GM12878 (cell line): Measurements from ENCODE around the gene MALRD1. TPM values are rescaled to one million over a fixed set of nuclear protein-coding genes. Genes with fewer than 3 reads are reported as not detected.

Experiments used
- ATAC-seq: fragments of 200-7000 bp; cut with Tn5 transposase; 3 replicates; pipeline ENCODE4 v1.9.1; 2020; ENCODE audit warnings: mild to moderate bottlenecking, moderate library complexity
- BruUV-seq: library from RNA; stranded (reverse); fragments of 400-500 nt; replicated peaks from 2 replicates; lab custom pipeline; 2021; lab: Mats Ljungman, UMichigan
- CTCF ChIA-PET: fragments of 300-600 bp; sonication (Branson Sonifier 250); formaldehyde crosslinking; extraction: SDS; loops from one replicate; lab custom pipeline; 2021; ENCODE audit warnings: inconsistent platforms; lab: Yijun Ruan, JAX
- POLR2A ChIA-PET: fragments of 350-600 bp; formaldehyde crosslinking; extraction: SDS; loops from one replicate; lab custom pipeline; 2021; ENCODE audit warnings: inconsistent platforms; lab: Charles Lee
- RAD21 ChIA-PET: fragments of 300-600 bp; sonication (Branson Sonifier 250); formaldehyde crosslinking; loops from one replicate; lab custom pipeline; 2023; ENCODE audit warnings: antibody characterized with exemption; ENCODE audit not compliant: unreplicated experiment; lab: Charles Lee
- SMC1A ChIA-PET: fragments of 300-600 bp; sonication (Branson Sonifier 250); formaldehyde crosslinking; loops from one replicate; lab custom pipeline; 2023; ENCODE audit not compliant: unreplicated experiment, uncharacterized antibody; lab: Charles Lee
- DNase-seq: peaks from one replicate; pipeline ENCODE4 v3.0.0-alpha.2; 2011; ENCODE audit warnings: low read depth, low spot score
- FAIRE-seq: peaks from 3 replicates; lab custom pipeline; 2011; peaks lifted over from hg19 to GRCh38; lab: Jason Lieb, UNC
- H2AFZ ChIP-seq: 2 replicates; pipeline ENCODE4 v1.6.0; 2011; ENCODE audit warnings: low read depth, low read length, control low read depth; ENCODE audit not compliant: control insufficient read depth
- H3K27ac ChIP-seq: 2 replicates; pipeline ENCODE4 v1.5.1; 2011; ENCODE audit warnings: control low read depth; ENCODE audit not compliant: control insufficient read depth, insufficient read depth
- H3K27me3 ChIP-seq, 2 experiments: replicated peaks in 1 of 2; 2 replicates each; pipeline versions ENCODE4 v1.6.0 to v1.6.1; 2011; ENCODE audit warnings: low read length in 1 of 2; ENCODE audit not compliant: control insufficient read depth in 2 of 2, insufficient read depth in 2 of 2
- H3K36me3 ChIP-seq, 2 experiments: 2 replicates each; pipeline ENCODE4 v1.5.1; 2011; ENCODE audit warnings: low read length in 1 of 2; ENCODE audit not compliant: control insufficient read depth in 2 of 2, insufficient read depth in 2 of 2
- H3K4me1 ChIP-seq: 2 replicates; pipeline ENCODE4 v1.6.1; 2011; ENCODE audit warnings: mild to moderate bottlenecking, low read length, moderate library complexity, mixed read lengths; ENCODE audit not compliant: control insufficient read depth, insufficient read depth
- H3K4me2 ChIP-seq: 2 replicates; pipeline ENCODE4 v1.6.0; 2011; ENCODE audit warnings: control low read depth; ENCODE audit not compliant: control insufficient read depth, insufficient read depth
- H3K4me3 ChIP-seq: fragments of 200-600 bp; sonication (generic); 2 replicates; pipeline ENCODE4 v1.5.1; 2016
- H3K79me2 ChIP-seq: 2 replicates; pipeline ENCODE4 v1.6.0; 2011; ENCODE audit warnings: low read length; ENCODE audit not compliant: control insufficient read depth, insufficient read depth
- H3K9ac ChIP-seq: 2 replicates; pipeline ENCODE4 v1.8.0; 2011; ENCODE audit warnings: low read length, control low read depth, mixed read lengths; ENCODE audit not compliant: control insufficient read depth, insufficient read depth
- H3K9me3 ChIP-seq: replicated peaks from 3 replicates; pipeline ENCODE4 v1.5.1; 2011; ENCODE audit warnings: mild to moderate bottlenecking, low read length; ENCODE audit not compliant: control insufficient read depth, insufficient read depth
- H4K20me1 ChIP-seq: 2 replicates; pipeline ENCODE4 v1.6.0; 2011; ENCODE audit not compliant: control insufficient read depth, insufficient read depth
- ASH2L ChIP-seq: fragments of 300-600, 200-600 bp; sonication (generic); IDR thresholded peaks from 2 replicates; pipeline ENCODE4 v1.6.1; 2017; ENCODE audit warnings: low read depth, mild to moderate bottlenecking, borderline replicate concordance
- BCL11A ChIP-seq: IDR thresholded peaks from 2 replicates; pipeline ENCODE4 v1.6.1; 2011; ENCODE audit warnings: low read depth, low read length
- BCL3 ChIP-seq: IDR thresholded peaks from 2 replicates; pipeline ENCODE4 v1.6.1; 2011; ENCODE audit warnings: borderline replicate concordance, low read depth, mild to moderate bottlenecking, moderate library complexity, low read length; ENCODE audit not compliant: insufficient read depth, poor library complexity, severe bottlenecking
- BHLHE40 ChIP-seq, 2 experiments: fragments of 450-650 bp in 1 of 2; IDR thresholded peaks; 2 replicates each; pipeline ENCODE4 v1.6.1; 2011 to 2017; ENCODE audit warnings: low read depth in 2 of 2, borderline replicate concordance in 1 of 2, improper control_type of control experiment in 1 of 2, low read length in 1 of 2, mild to moderate bottlenecking in 1 of 2
- CBX3 ChIP-seq: fragments of 200-600 bp; sonication (generic); IDR thresholded peaks from 2 replicates; pipeline ENCODE4 v1.6.1; 2016; ENCODE audit warnings: low read depth, borderline replicate concordance
- CREM ChIP-seq: IDR thresholded peaks from 2 replicates; pipeline ENCODE4 v1.6.1; 2014; ENCODE audit warnings: antibody characterized with exemption, low read depth
- ETV6 ChIP-seq, 2 experiments: fragments of 450-650 bp in 1 of 2; IDR thresholded peaks in 1 of 2; conservative IDR thresholded peaks in 1 of 2; 2 replicates each; pipeline ENCODE4 v1.6.1; 2014; ENCODE audit warnings: antibody characterized with exemption in 1 of 2, borderline replicate concordance in 1 of 2, low read depth in 1 of 2, mild to moderate bottlenecking in 1 of 2, moderate library complexity in 1 of 2
- HDGF ChIP-seq: fragments of 450-650 bp; IDR thresholded peaks from 2 replicates; pipeline ENCODE4 v1.6.1; 2016; ENCODE audit warnings: antibody characterized with exemption
- KLF5 ChIP-seq: fragments of 450-650 bp; IDR thresholded peaks from 2 replicates; pipeline ENCODE4 v1.6.1; 2014; ENCODE audit warnings: mild to moderate bottlenecking; ENCODE audit not compliant: partially characterized antibody
- NFYA ChIP-seq: IDR thresholded peaks from 2 replicates; pipeline ENCODE4 v1.6.1; 2011; ENCODE audit warnings: low read depth, mild to moderate bottlenecking, low read length, improper control_type of control experiment, borderline replicate concordance
- POLR2AphosphoS5 ChIP-seq: IDR thresholded peaks from 2 replicates; pipeline ENCODE4 v1.6.1; 2011; ENCODE audit warnings: mild to moderate bottlenecking, low read length, inconsistent platforms
- SIN3A ChIP-seq: IDR thresholded peaks from 2 replicates; pipeline ENCODE4 v1.6.1; 2012; ENCODE audit warnings: low read depth, low read length, improper control_type of control experiment
- SUZ12 ChIP-seq: fragments of 200-600 bp; sonication (generic); IDR thresholded peaks from one replicate; pipeline ENCODE4 v1.6.1; 2018; ENCODE audit warnings: antibody characterized with exemption, mild to moderate bottlenecking; ENCODE audit not compliant: unreplicated experiment
- USF2 ChIP-seq: IDR thresholded peaks from 2 replicates; pipeline ENCODE4 v1.6.1; 2011; ENCODE audit warnings: low read depth, low read length, improper control_type of control experiment, borderline replicate concordance
- ZBTB4 ChIP-seq: fragments of 450-650 bp; formaldehyde crosslinking; IDR thresholded peaks from 2 replicates; pipeline ENCODE4 v1.4.0; 2022; ENCODE audit warnings: mild to moderate bottlenecking, moderate library complexity
- ZNF207 ChIP-seq: fragments of 450-650 bp; IDR thresholded peaks from 2 replicates; pipeline ENCODE4 v1.6.1; 2014; ENCODE audit warnings: antibody characterized with exemption, mild to moderate bottlenecking, borderline replicate concordance
- ZNF274 ChIP-seq: IDR thresholded peaks from one replicate; pipeline ENCODE4 v1.8.0; 2011; ENCODE audit not compliant: insufficient read length, insufficient read depth
- WGBS: methylation state at CpG from one replicate; pipeline ENCODE4 v1.1.6; 2016; ENCODE audit warnings: low lambda C conversion rate; ENCODE audit not compliant: insufficient replicate concordance, insufficient coverage; ENCODE audit errors: missing lambda C conversion rate; 5-methylcytosine and 5-hydroxymethylcytosine counted together
- in situ Hi-C: fragments of 300-500 bp; cut with MboI; formaldehyde crosslinking; loops from 9 replicates; pipeline ENCODE4 v1.14.3; 2018; ENCODE audit warnings: mixed read lengths
- intact Hi-C: fragments of 100-400 bp; cut with micrococcal nuclease; formaldehyde crosslinking; loops from one replicate; pipeline ENCODE4 v1.14.2; 2022; ENCODE audit not compliant: unreplicated experiment
- polyA plus RNA-seq, 11 experiments: library from polyadenylated mRNA; depleted of rRNA in 4 of 11; unstranded in 6 of 11; stranded (reverse) in 5 of 11; fragments of >200 nt; fragmentation: Nextera tagmentation in 4 of 11; fragmentation: Illumina TruSeq in 1 of 11; extraction: Ambion mirVana in 4 of 11; extraction: Trizol in 1 of 11; gene quantifications; 1 replicate in 1 of 11; 2 replicates in 10 of 11; pipeline versions ENCODE4 v1.2.1 to v1.2.3, GENCODE V29; 2011 to 2016; ENCODE audit warnings: inconsistent platforms in 2 of 11, missing spikeins in 2 of 11, low read depth in 1 of 11
- total RNA-seq, 4 experiments: library from RNA; depleted of rRNA in 3 of 4; stranded (reverse); fragments of >200 nt in 3 of 4; fragmentation: Illumina TruSeq in 1 of 4; extraction: Trizol in 1 of 4; gene quantifications; 2 replicates each; pipeline versions ENCODE4 v1.2.1 to v1.2.3, GENCODE V29; 2013 to 2021

The MALRD1 gene
- total and polyA plus RNA-seq, 10 of the 15 experiments (the other 5 are each of a cell fraction or from before 2014, with no cell fraction given), result 0.12 to 6.6 (median 0.26) TPM; not detected in 2

GRCh38 chr10:19021162-19021561 lies 27.4 kb upstream of the MALRD1 start:
- Histone ChIP-seq H3K4me2 (no peak overlapping the region), H4K20me1 (no peaks in the 10 kb centered on the region), H3K4me3 (no peak overlapping the region), H3K27ac (no peak overlapping the region), H3K79me2 (no peaks in the 10 kb centered on the region), H3K9me3 (no peaks in the 10 kb centered on the region), H3K36me3 (no peaks in the 10 kb centered on the region), H3K27me3 (no peaks in the 10 kb centered on the region), H3K4me1 (no peaks in the 10 kb centered on the region), H3K9ac (no peak overlapping the region), H2AFZ (no peak overlapping the region)
- ChIA-PET SMC1A (interaction anchor here (0.6 to 1.6 kb wide), 3 partner anchors 10 to 1773 kb away, joined by 3 to 5 read pairs (median 4); no protein-coding TSS in a partner anchor), CTCF (no interaction called here), POLR2A (no interaction called here), RAD21 (no interaction called here)
- no TSS peak for BruUV-seq
- WGBS, result 28% methylated on average over 2 of the region's 2 CpGs
- FAIRE-seq, result no peak
- in situ Hi-C loops (no loop called here), intact Hi-C loops (no loop called here)
- ATAC-seq, result no peak
- no peak for DNase-seq
- TF ChIP-seq ZNF207 (no peak), ZBTB4 (CRISPR knock-in tag) (no peak), BCL11A (no peak), HDGF (no peak), BCL3 (no peak), CREM (no peak), ETV6 (conservative IDR thresholded peaks at IDR 0.05 in 1 of 2, IDR thresholded peaks at IDR 0.05 in 1 of 2; ENCODE audit: borderline replicate concordance in 1 of 2, low read depth in 1 of 2) (no peak), POLR2AphosphoS5 (no peak), BHLHE40 (IDR thresholded peaks at IDR 0.05; ENCODE audit: borderline replicate concordance in 1 of 2, low read depth in 2 of 2, low read length in 1 of 2) (no peak), CBX3 (no peak), ZNF274 (no peak), SUZ12 (no peak), NFYA (no peak), SIN3A (no peak), KLF5 (no peak), ASH2L (no peak), USF2 (no peak)
